ENCODE measurements around the gene ACP7. TPM values are rescaled to one million over a fixed set of nuclear protein-coding genes. Genes with fewer than 3 reads are reported as not detected.

Gene ACP7
- total RNA-seq (2022; extraction: Qiagen RNA extraction) = 0.05 to 0.10 TPM (median 0.05 TPM) in 4 of 5 replicates, not detected in the other

GRCh38 chr19:39083983-39084731, at the start of gene ACP7:
TSS of gene ACP7 (plus strand) at chr19:39084368. CDS start at chr19:39085270, 902 bp downstream.

DNA sequence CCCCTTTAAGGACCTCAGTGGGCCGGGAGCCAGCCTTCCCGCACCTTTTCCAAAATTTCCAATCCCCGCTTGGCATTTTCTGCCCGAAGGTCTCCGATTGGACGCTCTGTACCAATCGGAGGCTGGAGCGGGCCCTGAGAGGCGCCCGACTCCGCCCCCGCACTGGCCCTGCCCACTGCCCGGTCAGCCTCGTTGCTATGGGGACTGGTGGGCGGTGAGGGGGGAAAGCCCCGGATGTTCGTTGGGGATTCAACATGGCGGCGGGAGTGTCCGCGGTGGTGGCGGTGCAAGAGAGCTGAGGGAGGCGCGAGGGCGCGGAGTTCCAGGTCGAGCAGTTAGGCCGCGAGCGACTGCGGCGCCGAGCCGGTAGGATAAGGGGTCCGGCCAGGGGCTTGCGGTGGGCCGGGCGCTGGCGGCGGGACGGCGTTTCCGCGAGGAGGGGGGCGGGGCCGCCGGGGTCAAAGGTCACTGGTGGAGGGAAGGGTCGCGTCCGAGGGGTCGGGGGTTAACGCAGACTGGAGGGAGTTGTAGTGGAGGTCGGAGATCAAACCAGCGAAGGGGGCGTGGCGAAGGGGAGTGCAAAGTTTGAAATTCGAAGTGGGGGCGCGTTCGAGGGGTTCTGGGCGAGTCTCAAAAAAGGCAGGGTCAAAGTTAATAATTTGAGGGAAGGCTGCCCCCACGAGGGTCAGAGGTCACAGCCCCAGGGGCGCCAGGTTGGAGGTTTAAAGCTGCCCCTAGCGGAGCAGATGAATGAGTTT, 41.6 kb downstream of the ACP7 start, which contains the start of gene PAK4:
TSS of gene PAK4 (plus strand) at position 233 of the 758 bp plus-strand sequence. CDS start 43,768 bp downstream, outside the sequence.

Other genes starting within 250 kb of the ACP7 start
- 314 to 354 TPM (median 328 TPM) in 5 replicates for gene HNRNPL, start 234.4 kb upstream of the ACP7 start, total RNA-seq (2022; extraction: Qiagen RNA extraction)
- gene RINL, start 206.1 kb upstream of the ACP7 start, total RNA-seq (2022; extraction: Qiagen RNA extraction) = 2.0 to 3.0 TPM (median 2.4 TPM) in 5 replicates
- gene SIRT2, start 184.8 kb upstream of the ACP7 start, total RNA-seq (2022; extraction: Qiagen RNA extraction) = 33.4 to 38.5 TPM (median 38.1 TPM) in 5 replicates
- gene NFKBIB, start 184.4 kb upstream of the ACP7 start, total RNA-seq (2022; extraction: Qiagen RNA extraction) = 63.7 to 125 TPM (median 100 TPM) in 5 replicates
- 0.18 to 1.1 TPM (median 0.62 TPM) in 5 replicates for gene CCER2, start 172.2 kb upstream of the ACP7 start, total RNA-seq (2022; extraction: Qiagen RNA extraction)
- 53.0 to 57.1 TPM (median 54.5 TPM) in 5 replicates for gene SARS2, start 153.6 kb upstream of the ACP7 start, total RNA-seq (2022; extraction: Qiagen RNA extraction)
- 199 to 310 TPM (median 275 TPM) in 5 replicates for gene MRPS12, start 153.4 kb upstream of the ACP7 start, total RNA-seq (2022; extraction: Qiagen RNA extraction)
- gene FBXO17, start 108.6 kb upstream of the ACP7 start, total RNA-seq (2022; extraction: Qiagen RNA extraction) = 62.2 to 79.7 TPM (median 78.0 TPM) in 5 replicates
- gene FBXO27, start 51.8 kb upstream of the ACP7 start, total RNA-seq (2022; extraction: Qiagen RNA extraction) = 2.8 to 5.9 TPM (median 4.2 TPM) in 5 replicates
- 94.0 to 118 TPM (median 111 TPM) in 5 replicates for gene PAK4, start 41.4 kb downstream of the ACP7 start, total RNA-seq (2022; extraction: Qiagen RNA extraction)
- 1.0 to 2.0 TPM (median 1.4 TPM) in 5 replicates for gene NCCRP1, start 112.6 kb downstream of the ACP7 start, total RNA-seq (2022; extraction: Qiagen RNA extraction)
- gene SYCN, start 119.9 kb downstream of the ACP7 start, total RNA-seq (2022; extraction: Qiagen RNA extraction) = not detected in 5 replicates
- gene IFNL3, start 160.6 kb downstream of the ACP7 start, total RNA-seq (2022; extraction: Qiagen RNA extraction) = not detected in 5 replicates
- not detected in 5 replicates for gene IFNL4, start 164.5 kb downstream of the ACP7 start, total RNA-seq (2022; extraction: Qiagen RNA extraction)
- not detected in 5 replicates for gene IFNL2, start 184.0 kb downstream of the ACP7 start, total RNA-seq (2022; extraction: Qiagen RNA extraction)
- 0.11 TPM in 1 of 5 replicates, not detected in the others for gene IFNL1, start 212.0 kb downstream of the ACP7 start, total RNA-seq (2022; extraction: Qiagen RNA extraction)
- 7.1 to 10.3 TPM (median 9.5 TPM) in 5 replicates for gene LRFN1, start 236.5 kb downstream of the ACP7 start, total RNA-seq (2022; extraction: Qiagen RNA extraction)

Data from A549 treated with AZD2906 at 1 μM for 4 hours (cell line).